GM19455 (cell line): ENCODE measurements around the gene SNRNP70.

ENCODE experiments used
- ATAC-seq: cut with Tn5 transposase; IDR thresholded peaks from one replicate; pipeline ENCODE4 v1.9.1; 2021; ENCODE audit not compliant: unreplicated experiment

Gene SNRNP70

GRCh38 chr19:49097453-49098288, 12.4 kb downstream of the SNRNP70 start:
- no peak for ATAC-seq

DNA sequence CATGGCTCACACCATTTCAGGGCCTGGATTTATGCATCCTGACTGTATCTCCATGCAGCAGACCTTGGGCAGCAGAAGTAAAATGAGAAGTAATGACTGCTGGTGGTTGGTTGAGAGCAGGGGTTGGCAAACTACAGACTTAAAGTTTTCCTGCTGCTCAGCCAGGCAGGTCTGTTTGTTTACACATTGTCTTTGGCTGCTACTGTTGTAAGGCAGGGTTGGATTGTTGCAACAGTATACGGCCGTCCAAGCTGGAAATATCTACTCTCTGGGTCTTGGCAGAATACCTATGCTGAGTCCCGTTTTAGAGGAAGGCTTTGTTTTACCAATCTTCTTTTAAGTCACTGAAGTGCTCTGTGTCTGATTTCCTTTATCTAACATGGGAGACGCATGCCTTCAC, 13.5 kb downstream of the SNRNP70 start:
- ATAC-seq = no peak

DNA sequence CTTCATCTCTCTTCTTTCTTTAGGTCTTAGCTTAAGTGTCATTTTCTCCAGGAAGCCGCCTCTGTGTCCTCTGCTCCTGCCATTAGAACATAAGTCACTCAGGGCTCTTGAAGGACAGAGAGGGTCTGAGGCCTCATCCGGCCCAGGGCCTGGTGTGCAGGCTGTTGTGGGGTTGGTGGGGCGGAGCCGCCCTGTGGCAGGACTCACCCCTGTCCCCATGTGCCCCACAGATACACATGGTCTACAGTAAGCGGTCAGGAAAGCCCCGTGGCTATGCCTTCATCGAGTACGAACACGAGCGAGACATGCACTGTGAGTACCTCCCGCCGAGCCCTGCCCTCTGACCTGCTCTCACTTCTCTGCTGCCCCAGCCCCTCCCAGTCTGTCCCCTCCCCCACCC, 15.9 kb downstream of the SNRNP70 start:
- ATAC-seq = no peak

- ATAC-seq = no peak
These were observed 17.1 kb downstream of the SNRNP70 start for GRCh38 chr19:49102303-49102702.

DNA sequence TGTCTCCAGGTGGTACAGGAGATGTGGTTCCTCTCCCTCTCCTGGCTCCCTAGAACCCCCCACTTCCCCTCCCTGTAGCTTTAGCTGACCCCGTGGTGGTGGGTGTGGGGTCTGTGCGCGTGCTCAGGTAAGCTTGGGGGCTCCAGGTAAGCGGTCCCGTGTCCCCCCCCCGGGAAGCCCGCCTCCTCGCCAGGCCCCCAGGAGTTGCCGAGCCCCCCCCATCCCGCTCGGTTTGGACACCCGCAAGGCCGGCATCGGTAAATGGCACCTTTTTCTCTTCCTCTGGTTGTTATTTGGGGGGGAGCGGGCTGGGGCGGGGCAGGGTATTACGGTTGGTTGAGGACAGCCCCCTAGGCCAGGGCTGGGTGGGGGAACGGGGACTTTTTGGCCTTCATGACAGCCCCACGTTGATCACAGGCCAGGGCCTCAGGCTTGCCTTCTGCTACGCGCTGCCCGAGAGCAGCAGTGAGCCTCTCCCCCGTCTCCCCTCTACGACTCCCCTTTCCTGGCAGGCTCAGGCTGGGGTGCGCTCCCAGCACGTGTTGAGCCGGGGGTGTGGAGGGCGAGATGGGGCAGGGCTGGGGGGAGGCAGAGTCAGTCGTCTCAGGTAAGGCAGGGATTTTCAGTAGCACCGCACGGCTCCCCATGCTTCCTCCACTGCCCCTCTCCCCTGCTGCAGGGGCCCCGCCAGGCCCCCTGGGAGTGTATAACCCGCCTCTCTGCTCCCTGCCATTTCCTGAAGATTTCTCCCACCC, 18.3 kb downstream of the SNRNP70 start:
- ATAC-seq = no peak

DNA sequence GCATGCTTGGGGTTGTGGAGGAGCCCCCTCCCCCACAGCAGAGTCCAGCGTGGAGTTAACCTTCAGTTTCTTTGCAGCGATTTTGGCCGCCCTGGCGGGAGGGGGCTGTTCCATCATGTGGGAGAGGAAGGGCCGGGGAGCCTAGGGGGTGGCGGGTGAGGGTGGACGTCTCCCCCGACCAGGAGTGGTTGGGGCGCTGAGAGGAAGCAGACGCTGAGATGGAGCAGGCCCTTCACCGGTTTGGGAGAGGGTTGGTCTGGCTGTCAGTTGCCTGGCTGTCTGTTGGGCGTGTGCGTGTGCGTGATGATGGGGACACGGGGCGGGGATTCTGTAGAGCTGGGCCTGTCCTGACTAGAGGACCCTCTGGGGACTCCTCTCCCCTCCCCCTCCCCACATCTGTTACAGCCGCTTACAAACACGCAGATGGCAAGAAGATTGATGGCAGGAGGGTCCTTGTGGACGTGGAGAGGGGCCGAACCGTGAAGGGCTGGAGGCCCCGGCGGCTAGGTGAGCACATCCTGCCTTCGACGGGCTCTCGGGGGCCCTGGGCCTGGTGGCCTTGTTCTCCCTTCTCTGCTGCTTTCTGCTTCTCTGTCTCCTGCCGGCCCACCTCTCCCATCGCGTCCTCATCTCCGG, 19.1 kb downstream of the SNRNP70 start:
- ATAC-seq = no peak

DNA sequence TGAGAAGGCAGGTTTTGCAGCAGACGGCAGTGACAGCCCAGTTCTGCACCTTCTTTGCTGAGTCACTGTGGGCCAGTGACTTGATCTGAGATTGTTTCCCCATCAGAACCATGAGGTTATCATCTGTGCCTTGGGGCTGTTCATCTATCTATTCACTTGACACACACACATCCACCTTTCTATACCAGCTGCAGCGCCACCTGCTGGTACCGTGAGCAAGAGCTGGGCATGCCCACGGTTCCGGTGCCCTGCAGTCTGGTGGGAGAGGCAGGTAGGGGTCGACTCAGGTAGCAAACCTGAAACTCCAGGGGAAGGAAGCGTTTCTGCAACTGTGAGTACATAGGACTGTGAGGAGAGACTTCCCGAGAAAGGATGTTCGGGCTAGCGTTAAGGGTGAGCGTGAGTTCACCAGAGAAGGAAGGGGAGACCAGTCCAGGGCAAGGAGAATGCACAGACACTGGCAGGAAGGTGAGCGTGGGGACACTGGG, 21.4 kb downstream of the SNRNP70 start:
- no peak for ATAC-seq

DNA sequence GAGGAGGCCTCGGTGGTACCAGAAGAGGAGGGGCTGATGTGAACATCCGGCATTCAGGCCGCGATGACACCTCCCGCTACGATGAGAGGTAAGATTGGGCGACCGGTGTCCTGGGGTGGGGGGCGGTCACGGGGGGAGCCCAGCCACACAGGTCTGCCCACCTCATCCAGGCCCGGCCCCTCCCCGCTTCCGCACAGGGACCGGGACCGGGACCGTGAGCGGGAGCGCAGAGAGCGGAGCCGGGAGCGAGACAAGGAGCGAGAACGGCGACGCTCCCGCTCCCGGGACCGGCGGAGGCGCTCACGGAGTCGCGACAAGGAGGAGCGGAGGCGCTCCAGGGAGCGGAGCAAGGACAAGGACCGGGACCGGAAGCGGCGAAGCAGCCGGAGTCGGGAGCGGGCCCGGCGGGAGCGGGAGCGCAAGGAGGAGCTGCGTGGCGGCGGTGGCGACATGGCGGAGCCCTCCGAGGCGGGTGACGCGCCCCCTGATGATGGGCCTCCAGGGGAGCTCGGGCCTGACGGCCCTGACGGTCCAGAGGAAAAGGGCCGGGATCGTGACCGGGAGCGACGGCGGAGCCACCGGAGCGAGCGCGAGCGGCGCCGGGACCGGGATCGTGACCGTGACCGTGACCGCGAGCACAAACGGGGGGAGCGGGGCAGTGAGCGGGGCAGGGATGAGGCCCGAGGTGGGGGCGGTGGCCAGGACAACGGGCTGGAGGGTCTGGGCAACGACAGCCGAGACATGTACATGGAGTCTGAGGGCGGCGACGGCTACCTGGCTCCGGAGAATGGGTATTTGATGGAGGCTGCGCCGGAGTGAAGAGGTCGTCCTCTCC, 22.6 kb downstream of the SNRNP70 start:
- ATAC-seq = no peak

GRCh38 chr19:49109051-49109450, 23.8 kb downstream of the SNRNP70 start:
- no peak for ATAC-seq

DNA sequence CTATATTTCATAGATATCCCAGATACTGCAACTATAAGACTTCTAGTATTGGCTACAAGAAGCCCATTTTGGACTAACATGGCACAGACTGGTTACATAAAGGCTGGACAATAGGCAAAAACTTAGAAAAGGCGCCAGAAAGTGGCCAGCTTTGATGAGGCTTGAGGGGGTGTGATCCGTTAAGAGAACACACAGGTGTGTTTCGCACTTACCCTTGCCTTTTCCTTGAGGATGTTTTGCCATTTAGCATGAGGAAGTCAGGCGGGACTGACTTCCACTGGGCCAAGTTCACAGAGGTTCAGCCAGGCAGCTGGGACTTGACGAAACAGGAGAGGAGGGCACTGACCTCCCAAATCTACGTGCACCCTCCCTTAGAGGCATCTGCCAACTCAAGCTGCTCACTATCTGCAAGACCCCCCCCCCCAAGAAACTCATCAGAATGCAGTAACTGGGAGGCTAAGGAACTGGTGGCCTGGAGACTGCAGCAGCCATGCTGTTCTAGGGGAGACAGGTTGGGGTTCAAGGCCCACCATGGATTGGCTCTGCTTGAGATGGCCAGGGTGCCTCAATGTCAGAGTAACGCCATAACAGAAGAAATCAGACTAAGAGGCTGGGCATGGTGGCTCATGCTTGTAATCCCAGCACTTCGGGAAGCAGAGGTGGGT, 24.4 kb downstream of the SNRNP70 start:
- no peak for ATAC-seq

DNA sequence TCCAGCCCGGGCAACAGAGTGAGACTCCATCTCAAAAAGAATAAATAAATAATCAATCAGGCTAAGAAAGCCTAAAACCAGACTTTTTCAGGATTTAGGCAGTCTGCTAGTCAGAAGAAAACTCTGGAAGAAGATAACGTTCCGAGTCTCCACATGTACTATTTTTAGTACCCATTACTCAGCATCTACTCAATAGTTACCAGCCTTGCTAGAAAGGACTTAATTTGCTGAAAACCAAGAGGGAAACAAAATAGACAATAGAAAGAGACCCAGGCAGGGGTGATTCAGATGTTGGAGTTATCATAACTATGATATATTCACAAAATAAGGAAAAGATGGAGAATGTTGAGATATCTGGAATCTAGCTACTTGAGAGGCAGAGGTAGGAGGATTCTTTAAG, 25.3 kb downstream of the SNRNP70 start:
- no peak for ATAC-seq

DNA sequence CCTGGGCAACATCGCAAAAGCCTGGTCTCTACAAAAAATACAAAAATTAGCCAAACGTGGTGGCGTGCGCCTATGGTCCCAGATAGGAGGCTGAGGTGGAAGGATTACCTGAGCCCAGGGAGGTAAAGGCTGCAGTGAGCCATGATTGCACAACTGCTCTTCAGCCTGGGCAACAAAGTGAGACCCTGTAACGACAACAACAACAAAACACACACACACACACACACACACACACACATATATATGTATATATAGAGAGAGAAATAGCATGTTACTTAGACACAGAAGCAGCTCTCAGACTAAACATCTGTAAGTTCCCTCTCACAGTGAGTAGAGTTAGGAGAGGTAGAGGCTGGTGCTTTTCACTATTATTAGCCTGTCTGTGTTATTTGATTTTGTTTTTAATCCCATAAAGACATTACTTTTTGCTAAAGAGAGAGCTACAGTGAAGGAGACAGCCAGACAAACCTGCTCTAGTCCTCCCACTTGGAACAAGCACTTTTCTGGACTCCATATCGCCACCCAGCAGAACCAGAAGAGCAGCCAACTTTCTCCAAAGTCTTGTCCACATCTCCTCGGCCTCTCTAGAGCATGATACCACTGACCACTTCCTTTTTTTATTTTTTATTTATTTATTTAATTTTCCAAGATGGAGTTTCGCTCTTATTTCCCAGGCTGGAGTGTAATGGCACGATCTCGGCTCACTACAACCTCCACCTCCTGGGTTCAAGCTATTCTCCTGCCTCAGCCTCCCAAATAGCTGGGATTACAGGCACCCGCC, 26.2 kb downstream of the SNRNP70 start:
- ATAC-seq = no peak

DNA sequence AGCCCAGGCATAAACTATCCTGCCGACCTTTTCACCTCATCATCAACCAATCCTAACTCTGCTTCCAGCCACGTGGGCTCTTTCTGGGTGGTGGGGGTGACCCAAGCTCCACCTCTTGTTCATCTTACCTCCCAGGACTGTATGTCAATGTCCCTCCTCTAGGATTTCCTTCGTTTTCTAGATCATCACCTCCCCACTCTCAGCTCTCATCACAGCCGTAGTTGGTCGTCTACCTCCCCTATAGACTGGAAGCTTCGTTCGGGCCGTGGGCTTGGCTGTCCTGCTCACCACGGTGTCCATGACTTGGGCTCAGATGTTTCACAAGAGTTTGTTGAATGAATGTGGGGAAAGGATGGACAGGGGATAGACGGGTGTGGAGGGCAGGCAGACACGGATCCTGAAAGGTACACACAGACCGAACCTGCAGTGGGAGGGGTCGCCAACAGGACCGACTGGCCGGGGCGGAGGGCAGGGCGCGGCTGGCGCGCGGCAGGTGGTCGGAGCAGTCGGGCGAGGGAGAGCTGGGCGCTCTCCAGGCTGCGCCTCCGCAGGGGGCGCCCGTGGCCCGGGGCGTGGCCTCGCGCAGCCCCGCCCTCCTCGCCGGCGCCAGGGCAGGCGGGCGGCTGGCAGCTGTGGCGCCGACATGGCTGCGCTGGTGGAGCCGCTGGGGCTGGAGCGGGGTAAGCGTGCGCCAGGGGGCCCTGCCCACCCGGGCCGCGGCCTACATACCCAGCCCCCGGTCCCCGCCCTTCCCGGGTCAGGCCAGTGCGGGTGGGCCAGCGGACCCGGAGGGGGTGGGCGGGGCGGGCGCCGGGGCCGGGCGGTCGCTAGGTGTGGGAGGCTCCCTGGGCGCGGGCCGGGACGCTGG, 28.7 kb downstream of the SNRNP70 start, which contains the start of gene LIN7B:
LIN7B (plus strand) TSS at position 609 of the 868 bp plus-strand sequence; CDS start at position 644, 35 bp downstream.
- ATAC-seq = peak; percentile 47

GRCh38 chr19:49114630-49115363, 29.5 kb downstream of the SNRNP70 start:
- ATAC-seq = no peak

DNA sequence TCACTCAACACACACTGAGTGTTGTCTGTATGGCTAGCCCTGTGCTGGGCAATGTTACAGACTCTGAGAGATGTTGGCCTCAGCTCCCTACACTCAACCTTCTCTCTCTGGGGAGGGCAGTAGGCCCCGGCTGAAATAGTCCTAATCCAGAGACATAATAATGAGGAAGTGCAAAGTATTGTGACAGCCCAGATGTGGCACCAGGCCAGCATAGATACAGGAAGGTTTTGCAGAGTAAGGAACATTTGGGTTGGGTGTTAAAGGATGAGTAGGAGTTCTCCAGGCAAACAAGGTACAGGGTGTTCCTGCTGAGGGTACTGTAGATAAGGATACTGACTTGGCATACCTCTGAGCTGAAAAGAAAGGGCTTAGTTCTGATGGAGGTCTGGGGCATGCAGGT, 31.3 kb downstream of the SNRNP70 start:
- no peak for ATAC-seq

GRCh38 chr19:49117677-49118564, 32.7 kb downstream of the SNRNP70 start:
- ATAC-seq = no peak
